Measurements from ENCODE around the gene S100A3.
A peak's percentile ranks its signal among the peaks of the same experiment; 100 is the strongest.
"Not testable (repeated sequence)": the region's sequence is repeated elsewhere in the genome, so short reads cannot be mapped to it uniquely, and the experiment has no call there.

S100A3 gene

GRCh38 chr1:153568367-153569099 lies 19.5 kb upstream of the S100A3 start:
- peak; percentile 75 for DNase-seq

- DNase-seq: no peak
These were observed 18.7 kb upstream of the S100A3 start for GRCh38 chr1:153567621-153568366.

DNA sequence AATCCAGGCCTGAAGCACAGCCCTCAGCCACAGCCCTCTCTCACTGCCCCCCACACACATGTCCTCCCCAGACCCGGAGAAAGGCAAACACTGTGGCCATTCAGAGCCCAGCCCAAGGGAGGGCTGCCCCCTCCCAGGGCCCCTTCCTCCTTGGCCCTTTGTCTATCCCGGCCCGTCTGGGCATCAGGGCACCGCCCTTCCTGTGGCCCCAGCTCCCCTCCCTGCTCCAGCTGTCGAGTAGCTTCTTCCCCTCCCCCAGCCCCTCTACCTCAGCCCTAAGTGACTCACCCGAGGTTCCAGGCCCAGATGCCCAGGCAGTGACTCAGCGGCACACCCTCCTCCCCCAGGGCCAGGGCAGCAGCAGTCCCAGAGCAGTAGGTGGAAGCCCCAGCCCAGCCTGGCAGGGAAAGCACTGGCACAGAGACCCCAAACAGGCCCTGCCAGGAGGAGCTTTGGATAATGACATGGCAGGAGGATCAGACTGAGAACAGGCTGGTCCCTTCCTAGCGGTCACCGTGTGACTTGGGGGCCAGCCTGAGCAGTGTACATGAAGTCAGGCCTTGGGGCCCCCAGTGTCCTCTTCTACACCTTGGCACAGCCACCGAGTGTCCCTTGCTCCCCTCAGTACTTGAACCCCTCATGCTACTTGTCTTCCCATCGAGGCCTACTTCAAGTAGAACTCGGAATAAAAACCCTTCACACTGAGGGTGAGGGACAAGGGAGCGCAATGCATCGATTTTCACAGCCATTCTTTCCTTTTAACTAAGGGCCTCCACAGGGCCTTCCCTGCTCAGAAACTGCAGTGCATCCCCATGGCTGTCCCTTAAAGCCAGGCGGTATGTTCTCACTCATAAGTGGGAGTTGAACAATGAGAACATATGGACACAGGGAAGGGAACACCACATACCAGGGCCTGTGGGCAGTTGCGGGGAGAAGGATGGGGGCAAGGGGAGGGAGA lies 17.6 kb upstream of the S100A3 start:
- peak; percentile 88 for DNase-seq

DNA sequence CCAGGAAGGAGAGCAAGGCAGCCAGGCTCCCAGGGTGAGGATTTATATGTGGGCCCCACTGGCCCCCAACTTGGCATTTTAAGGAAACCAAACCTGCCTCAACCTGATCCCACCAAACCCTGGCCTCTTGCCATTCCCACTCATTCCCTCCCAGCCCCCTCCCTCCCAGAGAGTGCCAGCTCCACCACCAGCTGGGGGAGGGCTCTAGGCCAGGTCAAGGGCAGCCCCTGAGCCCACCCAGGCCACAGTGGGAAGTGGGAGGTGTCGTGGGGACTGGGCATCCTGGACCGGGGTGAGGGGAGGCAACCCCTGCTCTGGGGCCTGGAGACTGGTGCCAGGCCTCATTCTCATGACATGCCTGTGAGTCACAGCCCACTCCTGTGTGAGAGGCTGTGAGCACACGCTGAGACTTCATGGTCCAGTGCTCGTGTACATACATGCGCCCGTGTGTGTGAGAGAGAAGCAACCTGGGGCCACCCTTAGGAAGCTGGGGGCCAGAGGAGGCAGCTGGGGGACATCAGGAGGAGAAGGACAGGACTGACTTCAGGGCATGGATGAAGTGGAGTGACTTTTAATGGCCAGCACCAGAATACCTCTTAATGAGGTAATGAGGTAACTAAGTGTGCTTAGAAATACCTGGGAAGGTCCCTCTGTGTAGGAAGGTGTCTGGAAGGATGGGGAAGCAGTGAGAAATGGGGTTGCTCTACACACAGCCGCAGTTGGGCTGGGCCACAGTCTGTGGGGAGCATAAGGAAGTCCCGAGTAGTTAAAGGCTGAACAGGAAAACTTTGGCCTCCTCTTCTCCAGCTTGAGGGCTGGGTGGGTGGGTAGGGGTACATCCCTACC lies 16.7 kb upstream of the S100A3 start, which contains the start of gene S100A2:
TSS of gene S100A2 (minus strand) at position 316 of the 846 bp plus-strand sequence. CDS start 1,967 bp downstream, outside the sequence.
- peak; percentile 38 for DNase-seq

DNA sequence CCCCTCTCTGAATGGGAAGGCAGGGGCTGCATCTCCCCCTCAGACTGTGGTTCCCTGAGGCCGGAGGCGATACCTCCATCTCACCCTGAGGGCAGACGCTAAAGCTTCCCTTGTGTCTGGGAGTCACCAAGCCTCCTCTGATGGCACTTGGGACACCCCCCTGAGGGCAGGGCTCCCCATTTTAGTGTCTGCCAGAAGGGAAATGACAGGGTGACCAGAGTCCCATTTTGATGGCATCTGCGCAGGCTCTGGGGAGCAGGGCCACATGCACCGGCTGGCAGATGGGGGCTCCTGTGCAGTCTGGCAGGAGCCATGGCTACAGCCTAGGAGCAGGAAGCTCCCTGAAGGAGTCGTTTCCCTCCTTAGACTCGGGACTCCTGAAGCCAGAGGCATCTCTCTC lies 14.9 kb upstream of the S100A3 start:
- no peak for DNase-seq

DNA sequence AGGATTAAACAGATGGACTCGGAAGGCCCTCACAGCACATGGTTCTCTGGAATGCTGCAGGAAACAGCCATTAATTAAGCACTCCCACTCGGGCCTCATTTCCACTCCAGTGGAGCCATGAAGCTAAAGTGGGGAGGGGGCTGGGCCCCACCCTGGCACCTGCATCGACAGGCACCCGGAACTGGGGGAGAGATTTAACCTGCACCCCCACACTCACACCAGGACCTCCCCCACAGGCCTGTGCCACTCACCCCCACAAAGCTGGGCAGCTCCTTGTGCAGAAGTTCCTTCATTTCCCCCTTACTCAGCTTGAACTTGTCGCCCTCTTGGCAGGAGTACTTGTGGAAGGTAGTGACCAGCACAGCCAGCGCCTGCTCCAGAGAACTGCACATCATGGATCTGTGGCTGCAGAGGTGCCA lies 14.4 kb upstream of the S100A3 start:
- DNase-seq: no peak

DNA sequence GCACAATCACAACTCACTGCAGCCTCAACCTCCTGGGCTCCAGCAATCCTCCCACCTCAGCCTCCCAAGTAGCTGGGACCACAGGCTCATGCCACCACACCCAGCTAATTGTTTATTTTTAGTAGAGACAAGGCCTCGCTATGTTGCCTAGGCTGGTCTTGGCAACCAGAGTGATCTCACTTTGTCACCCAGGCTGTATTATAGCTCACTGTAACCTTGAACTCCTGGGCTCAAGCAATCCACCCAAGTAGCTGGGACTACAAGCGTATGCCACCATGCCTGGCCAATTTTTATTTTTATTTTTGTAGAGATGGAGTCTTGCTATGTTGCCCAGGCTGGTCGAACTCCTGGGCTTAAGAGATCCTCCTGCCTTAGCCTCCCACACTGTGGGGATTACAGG lies 13.0 kb upstream of the S100A3 start:
- DNase-seq: not testable (repeated sequence)

DNA sequence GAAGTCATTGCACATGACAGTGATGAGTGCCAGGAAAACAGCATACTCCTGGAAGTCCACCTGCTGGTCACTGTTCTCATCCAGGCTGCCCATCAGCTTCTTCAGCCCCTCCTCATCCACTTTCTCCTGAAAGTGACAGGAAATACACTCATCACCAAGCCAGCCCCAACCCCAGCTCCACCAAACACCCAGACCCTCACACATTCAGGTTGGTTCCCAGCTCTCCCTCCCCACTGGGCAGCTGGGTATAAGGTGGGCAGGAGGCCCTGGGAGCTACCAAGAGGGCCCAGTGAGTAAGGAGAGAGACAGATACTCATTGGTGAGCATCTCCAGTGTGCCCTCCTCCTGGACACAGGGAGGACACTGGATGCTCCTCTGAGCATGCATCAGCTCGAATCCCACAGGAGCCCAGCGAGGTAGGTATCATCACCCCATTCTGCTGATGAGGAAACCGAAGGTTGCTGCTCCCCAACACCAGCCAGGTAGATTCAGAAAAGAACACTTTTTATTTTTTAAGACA lies 12.5 kb upstream of the S100A3 start:
- no peak for DNase-seq

GRCh38 chr1:153560771-153561465 lies 11.9 kb upstream of the S100A3 start:
- DNase-seq: no peak

- no peak for DNase-seq
These were observed 11.2 kb upstream of the S100A3 start for GRCh38 chr1:153560241-153560640.

DNA sequence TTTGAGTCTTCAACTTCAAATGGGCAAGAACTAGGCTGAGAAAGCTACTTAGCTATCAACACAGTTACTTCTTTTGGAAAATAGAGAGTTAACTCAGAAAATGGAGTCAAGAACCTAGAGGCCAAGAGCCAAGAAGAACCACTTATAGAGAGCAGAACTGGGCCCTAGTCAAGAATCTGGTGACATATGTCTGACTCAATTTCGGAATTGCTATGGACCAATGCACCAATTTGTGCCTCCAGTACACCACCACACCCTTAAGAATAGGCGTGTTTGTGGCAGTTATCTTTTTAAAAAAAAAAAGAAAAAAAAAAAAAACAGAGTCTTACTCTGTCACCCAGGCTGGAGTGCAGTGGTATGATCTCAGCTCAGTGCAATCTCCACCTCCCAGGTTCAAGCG lies 8.8 kb upstream of the S100A3 start:
- DNase-seq: no peak

GRCh38 chr1:153556348-153556747 lies 7.3 kb upstream of the S100A3 start:
- no peak for DNase-seq

GRCh38 chr1:153553830-153554541 lies 4.9 kb upstream of the S100A3 start:
- DNase-seq: no peak

- DNase-seq: no peak
These were observed 4.0 kb upstream of the S100A3 start for GRCh38 chr1:153553096-153553495.

GRCh38 chr1:153552335-153552734 lies 3.3 kb upstream of the S100A3 start:
- no peak for DNase-seq

- no peak for DNase-seq
These were observed 1.9 kb upstream of the S100A3 start for GRCh38 chr1:153550827-153551500.

- DNase-seq: no peak
These were observed 1.3 kb upstream of the S100A3 start for GRCh38 chr1:153550398-153550758.

- no peak for DNase-seq
These were observed 811 bp upstream of the S100A3 start for GRCh38 chr1:153549741-153550397.

All from activated gamma-delta T cell treated with Interleukin-2 at 50 U/mL for 16 hours (primary cell).